DMS 273 treated with DMSO at 0.1 percent for 48 hours (cell line): Measurements from ENCODE around the gene COL4A6.

Experiments used
- DNase-seq: peaks from one replicate; lab custom pipeline; 2025; lab: John Stamatoyannopoulos, UW

Gene COL4A6

DNA sequence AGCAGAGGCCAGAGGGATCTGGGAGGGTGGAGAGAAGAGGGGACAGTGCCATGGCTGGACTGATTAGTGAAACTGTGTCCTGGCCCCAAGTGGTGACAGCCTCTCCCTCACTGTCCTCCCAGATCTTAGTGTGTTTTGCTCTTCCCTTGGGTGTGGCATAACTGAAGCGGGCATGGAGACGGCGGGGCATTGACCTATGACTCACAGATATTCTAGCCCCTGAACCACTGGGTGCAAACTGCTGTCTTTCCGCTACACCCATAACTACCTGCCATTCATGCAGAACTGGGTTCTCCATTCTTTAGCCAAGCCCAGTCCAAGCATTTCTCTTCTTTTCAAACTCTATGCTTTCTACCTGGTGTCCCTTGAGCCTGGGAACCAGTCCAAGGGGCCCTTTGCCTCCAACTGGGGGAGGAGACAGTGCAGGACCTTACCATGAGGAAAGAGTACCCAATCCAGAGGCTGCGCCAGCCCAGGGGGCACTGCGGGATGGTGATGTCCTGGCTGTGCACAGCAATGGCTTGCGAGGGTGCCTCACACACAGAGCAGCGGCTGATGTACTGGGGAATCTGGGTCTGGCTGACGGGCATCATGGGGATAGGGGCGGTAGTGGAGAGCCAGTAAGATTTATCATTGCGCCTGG, 279.1 kb downstream of the COL4A6 start:
- DNase-seq: no peak

DNA sequence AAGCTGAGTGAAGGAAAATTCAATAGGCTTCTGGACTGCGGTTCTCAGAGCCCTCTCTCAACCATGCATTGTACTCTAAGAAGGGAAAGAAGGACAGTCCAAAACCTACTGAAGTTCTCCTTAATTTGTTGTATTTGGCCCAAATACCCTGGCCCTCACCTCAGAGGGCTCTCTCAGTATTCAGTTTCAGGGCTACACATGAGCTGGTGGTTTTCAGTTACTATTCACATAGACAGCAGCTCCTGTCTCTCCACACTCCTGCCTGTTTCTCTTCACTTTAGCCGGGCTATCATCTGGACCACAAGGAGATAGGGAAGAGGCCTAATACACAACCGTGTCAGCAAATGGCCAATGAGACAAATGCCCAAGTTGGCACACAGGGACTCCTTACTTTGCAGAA, 280.6 kb downstream of the COL4A6 start:
- DNase-seq: no peak

DNA sequence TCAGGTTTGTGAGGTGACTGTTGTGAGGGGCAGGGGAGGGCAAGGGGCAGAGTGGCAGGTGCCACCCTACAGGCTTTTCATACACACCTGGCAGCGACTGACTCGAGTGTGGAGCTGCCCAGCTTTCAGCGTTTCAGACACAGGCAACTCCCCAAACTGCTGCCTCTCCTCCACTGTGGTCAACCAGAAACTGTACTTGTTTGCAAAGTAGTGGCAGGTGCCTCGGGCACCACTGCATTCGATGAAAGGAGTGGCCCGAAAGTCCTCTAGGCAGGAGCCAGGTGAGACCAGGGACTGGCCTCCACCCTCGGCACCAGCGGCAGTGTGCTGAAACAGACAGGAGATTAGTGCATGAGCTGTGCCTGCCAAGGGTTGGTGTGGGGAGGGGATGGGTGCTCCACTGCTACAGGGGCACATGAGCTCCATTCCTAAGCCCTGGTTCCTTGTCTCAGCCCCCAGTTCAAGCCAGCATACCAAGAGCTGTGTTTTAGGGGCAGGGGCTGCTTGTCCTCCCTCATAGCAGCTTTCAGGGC, 281.2 kb downstream of the COL4A6 start:
- no peak for DNase-seq

DNA sequence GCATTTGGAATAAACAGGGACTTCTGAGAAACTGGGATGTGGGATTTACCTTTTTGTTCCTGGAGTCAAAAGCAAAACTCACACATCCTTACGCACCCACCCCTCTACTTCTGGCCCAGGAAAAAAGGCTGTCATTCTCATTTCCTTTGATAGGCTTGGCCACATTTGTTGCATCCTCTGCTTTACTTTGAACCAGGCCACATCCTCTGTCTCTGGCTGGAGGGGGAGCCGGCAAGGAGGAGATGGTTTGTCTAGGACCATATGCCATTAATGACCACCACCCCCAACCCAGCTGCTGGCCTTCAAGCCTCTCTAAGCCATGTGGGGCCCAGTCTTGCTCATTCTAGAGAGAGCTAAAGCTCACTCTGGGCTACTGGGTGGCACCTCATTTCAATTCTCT, 282.1 kb downstream of the COL4A6 start:
- no peak for DNase-seq

DNA sequence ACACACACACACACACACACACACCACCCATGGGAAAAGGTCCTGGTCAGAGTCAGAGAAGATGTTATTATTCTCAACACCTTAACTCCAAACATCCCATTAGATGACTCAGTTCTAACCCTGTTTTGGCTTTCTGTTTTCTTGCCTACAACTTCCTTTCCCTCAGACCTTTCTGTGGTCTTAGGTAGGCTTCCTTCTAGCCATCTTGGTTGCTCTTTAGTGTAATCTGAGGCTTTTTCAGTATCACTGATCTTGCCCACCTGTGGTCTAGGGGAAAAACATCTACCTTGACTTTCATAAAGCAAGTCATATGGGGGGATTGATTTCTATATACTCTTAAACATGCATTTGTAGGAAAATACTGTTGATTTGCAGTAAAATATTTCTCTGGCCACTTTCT, 289.7 kb downstream of the COL4A6 start:
- no peak for DNase-seq

DNA sequence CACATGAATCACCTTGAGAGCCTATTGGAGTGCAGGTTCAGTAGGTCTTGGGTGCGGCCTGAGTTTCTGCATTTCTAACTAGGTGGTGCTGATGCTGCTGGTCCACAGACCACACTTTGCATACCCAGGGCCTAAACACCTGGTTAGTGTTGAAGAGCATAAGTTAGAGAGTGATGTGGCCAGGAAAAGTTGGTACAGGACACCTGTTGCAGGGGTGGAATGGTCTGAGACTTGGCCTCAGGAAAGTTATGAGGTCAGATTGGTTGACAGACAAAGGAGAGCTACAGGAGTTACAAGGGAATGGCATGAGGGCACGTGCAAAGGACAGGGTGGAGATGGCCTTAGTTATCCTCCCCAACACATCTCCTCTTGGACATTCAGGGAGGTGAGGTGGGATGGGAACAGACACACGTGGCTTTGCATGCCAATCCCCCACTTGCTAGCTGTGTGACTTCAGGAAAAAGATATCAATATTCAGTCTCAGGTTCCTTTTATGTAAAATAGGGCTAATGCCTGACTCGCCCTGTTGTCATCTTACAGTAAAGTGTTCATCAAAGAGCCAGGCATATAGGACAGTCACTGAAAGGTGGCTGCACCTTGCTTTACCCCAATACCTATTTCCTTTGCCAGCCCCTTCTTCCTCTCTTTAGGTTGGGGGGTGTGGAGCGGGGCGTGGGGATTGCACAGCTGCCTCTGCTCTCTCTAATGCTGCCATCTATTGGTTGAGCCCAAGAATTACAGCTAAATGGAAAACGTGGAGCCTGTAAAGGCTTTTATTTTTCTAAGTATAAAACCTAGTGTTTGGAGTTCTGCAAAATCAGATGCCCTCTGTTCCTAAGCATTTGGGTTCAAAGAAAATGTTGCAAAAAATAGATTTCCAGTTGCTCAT, 299.2 kb downstream of the COL4A6 start:
- DNase-seq: no peak

DNA sequence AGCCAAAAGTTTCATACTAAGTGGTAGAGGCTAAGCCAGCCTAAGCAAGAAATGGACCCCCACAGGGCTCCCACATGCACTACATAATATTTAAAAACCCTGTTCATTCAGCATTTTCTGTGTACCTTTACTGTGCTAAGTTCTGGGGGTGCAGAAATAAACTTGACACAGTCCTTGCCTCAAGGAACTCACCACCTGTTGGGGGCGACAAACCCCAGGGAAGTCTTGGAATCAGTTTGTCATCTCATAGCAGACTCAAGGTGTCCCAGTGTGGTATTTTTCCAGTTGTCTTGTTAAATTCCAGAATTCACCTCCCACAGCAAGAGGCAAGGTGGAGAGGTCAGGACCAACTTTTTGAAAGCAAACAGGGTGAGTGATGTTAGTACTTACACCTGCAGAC, 303.5 kb downstream of the COL4A6 start:
- DNase-seq: no peak

DNA sequence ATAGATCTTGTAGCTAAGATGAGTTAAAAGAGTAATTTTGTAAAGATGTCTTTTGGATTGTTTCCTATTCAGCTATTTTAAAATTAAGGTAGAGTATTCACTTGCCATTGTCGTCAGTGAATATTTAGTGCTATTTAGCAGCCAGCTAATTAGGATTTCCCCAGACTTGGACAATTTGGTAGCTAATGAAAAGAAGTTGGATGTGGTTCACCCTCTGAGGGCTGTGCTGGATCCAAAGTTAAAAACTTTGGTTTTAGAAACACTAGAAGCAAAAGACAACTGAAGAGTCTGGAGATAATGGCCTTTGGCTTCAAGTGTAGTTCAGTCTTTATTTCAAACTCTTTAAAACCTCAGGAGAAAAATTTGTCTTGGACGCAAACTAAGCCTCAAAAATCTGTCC, 305.3 kb downstream of the COL4A6 start:
- DNase-seq: no peak

DNA sequence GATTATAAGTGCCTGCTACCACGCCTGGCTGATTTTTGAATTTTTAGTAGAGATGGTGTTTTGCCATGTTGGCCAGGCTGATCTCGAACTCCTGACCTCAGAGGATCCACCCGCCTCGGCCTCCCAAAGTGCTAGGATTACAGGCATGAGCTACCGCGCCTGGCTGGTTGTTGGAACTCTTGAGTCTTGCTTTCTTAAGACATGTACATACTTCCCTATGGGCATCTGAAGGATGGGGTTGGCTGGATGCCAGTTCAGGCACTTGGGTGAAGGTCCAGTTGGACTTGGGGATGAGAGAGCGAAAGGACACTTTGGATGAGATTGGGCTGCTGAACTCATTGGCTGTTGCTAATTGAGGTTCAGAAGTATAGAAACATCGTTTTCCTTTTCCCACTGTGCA, 306.2 kb downstream of the COL4A6 start:
- DNase-seq: no peak

DNA sequence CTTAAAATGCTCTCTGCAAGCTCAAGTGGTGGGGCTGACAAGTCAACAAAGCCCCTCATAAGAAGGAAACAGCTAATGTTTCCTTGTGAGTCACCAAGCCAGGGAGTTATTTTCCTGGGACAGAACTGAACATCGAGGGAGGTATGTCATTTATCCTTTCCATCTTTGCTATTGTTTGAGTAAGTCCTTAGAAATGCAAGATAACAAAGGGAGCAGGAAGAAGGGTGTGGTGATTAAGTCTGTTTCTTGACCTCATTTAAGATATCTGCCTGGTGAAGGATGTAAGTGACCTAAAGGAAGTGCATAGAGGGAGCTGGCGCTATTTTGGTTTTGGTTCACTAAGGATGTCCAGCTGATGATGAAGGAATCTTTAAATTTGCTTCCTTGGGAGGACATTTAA, 306.8 kb downstream of the COL4A6 start:
- DNase-seq: no peak

DNA sequence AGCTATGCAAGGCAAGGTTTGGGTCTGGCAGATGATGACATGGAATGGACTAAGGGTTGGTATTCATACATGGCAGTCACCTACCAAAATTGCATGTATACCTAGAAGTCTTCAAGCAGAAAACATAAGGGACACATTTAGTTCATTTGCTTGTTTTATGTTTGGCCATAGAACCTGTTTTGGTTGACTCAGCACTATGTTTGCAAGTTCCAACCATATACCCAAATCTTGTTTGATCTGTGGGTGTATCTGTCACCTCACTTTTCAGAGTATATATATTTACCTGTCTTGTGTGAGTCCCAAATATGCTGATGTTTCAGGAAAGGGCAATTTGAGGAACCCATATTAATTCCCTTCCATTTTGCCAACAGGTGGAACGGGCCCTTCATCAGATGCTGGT, 307.3 kb downstream of the COL4A6 start:
- DNase-seq: no peak

DNA sequence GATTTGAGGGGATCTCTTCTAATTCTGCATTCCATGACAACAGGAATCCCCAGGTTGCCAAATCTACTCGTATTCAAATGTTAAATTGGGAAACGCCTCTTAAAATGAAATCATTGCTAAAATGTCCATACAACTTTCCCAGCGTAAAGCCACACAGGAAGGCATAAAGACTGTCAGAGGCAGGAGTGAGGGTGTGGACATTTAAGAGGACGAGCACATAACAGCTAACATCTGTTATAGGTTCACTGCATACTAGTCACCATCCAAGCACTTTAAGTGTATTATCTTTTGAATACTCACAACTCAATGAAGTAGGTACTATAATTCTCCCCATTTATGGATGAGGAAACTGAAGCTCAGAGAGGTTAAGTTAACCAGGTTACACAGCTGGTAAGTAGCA, 311.1 kb downstream of the COL4A6 start:
- DNase-seq: no peak

DNA sequence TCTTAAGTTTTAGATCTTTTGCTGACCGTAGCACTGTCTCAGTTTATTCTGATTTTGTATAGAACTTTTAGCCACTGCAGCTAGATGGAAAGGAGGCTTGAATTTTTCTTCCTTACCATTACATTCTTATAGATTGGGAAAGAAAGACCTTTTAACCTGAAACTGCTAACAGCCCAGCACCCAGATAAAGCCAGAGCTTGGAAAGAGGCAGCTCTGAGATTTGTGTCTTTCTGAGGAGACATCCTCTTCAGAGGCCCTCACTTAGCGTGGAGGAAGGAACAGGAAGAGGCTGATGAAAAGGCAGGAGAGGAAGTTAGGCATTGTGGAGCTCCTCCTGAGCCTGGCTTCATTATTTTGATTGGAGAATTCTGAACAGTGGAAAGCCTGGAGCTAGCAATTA, 311.6 kb downstream of the COL4A6 start:
- no peak for DNase-seq

DNA sequence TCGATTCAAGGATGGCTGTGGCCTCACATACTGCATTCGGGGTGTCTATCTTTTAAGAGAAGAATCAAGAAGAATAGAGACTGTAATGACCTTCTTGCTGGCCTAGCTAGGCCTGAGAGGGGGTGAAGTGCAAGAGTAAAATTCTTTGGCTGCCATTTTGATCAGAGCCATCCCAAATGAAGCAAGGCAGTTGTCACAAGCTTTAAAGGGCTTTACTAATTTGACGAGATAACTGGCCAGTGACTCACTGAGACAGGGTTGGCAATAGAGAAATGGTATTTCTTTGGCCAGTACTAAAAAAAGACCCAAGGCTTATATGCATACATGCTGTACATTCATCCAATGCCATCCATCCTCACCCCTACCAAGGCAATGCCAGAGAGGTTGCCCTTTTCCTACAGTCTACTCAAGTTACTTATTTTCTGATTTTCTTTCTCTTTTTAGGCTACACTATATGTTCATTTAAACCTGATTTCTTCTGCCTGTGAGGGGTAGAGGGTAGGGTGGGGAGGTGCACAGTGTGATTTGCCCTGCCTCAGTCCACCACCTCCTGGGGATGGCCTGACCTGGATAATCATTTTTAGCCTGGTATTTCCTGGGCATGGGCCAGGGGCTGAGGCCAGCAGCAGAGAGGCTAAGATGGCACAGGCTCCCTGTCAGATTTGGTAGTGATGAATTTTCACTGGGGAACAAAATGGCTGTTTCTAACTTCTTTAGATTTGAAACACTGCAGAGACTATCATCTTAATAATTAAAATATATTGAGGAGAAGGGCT, 314.4 kb downstream of the COL4A6 start:
- no peak for DNase-seq

DNA sequence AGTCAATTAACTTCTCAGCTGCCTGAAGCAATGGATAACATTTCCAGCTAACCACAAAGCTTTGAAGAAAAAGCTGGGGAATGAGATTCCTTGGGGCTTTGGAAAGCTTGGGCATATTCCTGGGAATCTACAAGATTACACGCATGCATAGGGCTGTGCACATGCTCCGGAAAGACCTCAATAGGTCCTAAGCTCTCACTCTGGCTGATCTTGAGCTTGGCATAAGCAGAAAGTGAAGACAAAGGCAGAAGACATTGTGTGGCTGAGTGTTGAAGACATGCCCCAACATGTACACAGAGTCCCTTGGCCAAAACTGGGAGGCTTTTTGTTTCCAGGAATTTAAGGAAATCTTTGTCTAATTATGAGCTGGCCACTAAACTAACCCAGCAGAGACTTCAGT, 315.5 kb downstream of the COL4A6 start:
- DNase-seq: no peak

DNA sequence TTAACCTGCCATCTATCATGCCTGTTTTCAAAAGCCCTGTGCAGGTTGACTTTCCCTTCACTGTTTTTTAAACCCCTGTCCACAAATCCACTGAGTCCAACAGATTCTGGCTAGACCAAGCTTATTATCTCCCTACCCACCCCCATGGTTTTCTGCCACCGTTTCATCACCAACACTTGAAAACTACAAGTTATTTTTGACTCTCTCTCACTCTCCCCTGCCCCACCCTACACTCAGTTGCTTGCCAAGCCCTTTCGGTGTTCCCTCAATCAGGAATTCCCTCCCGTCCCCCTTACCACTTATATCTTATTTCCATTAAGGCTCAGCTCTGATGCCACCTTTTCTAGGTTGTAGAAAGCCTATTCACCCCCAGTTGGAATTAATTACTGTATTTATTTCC, 316.9 kb downstream of the COL4A6 start:
- DNase-seq: no peak

DNA sequence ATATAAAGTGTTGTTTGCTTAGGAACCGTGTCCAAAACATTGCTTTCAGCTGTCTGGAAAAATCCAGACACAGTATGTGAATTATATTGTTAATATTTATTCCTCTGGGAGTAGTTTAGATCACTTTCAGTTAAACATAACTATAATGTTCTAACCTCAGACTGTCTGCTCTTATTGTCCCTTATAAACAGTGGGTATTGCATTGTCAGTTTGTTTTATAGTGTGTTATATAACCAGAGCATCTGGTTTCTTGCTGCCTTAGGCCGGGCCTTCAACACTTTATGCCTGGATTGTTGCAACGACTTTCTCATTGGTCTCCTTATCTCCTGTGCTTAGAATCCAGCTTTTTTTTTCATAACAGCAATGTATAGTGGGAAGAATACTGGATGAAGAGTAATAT, 320.2 kb downstream of the COL4A6 start:
- DNase-seq: no peak

DNA sequence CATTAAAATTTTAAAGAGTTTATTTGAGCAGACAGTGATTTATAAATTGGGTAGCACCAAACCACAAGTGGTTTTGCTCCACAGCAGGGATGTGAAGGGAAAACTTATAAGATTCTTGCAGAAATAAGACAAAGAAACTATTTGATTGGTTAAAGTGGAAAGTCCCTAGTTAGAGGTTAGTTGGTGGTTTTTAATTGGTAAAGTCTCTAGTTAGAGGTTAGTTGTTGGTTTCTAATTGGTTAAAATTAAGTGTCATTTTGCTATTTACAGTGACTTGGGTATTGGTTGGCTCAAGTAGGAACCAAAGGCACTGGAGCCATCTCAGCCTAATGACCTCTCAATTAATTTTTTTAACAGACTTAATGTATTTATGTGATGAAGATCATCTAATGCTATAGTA, 323.7 kb downstream of the COL4A6 start:
- no peak for DNase-seq
